Stomach smooth muscle (tissue), 2 donors: ENCODE data around the gene ADGRE1.

Experiments
- H3K27ac ChIP-seq: one replicate; pipeline ENCODE4 v1.7.0; 2013; ENCODE audit warnings: mild to moderate bottlenecking, low read length, inconsistent platforms
- H3K27me3 ChIP-seq, 2 donors: one replicate each; pipeline ENCODE4 v1.7.0; 2013; ENCODE audit warnings: low read length in 2 of 2; ENCODE audit not compliant: insufficient read depth in 2 of 2, control insufficient read depth in 1 of 2
- H3K36me3 ChIP-seq, 2 donors: one replicate each; pipeline ENCODE4 v1.7.0; 2013; ENCODE audit warnings: low read length in 2 of 2; ENCODE audit not compliant: control insufficient read depth in 2 of 2, insufficient read depth in 2 of 2
- H3K4me1 ChIP-seq: one replicate; pipeline ENCODE4 v1.7.0; 2013; ENCODE audit warnings: low read length; ENCODE audit not compliant: control insufficient read depth, insufficient read depth
- H3K4me3 ChIP-seq, 2 donors: one replicate each; pipeline ENCODE4 v1.7.0; 2013; ENCODE audit warnings: low read length in 2 of 2
- H3K9ac ChIP-seq, 2 donors: one replicate each; pipeline ENCODE4 v1.7.0; 2013; ENCODE audit warnings: low read length in 2 of 2, mild to moderate bottlenecking in 1 of 2
- H3K9me3 ChIP-seq, 2 donors: one replicate each; pipeline ENCODE4 v1.7.0; 2013; ENCODE audit warnings: low read length in 2 of 2; ENCODE audit not compliant: control insufficient read depth in 2 of 2
- donor health status: healthy.
- donor health status: Pancreatic carcinoma.

The ADGRE1 gene

DNA sequence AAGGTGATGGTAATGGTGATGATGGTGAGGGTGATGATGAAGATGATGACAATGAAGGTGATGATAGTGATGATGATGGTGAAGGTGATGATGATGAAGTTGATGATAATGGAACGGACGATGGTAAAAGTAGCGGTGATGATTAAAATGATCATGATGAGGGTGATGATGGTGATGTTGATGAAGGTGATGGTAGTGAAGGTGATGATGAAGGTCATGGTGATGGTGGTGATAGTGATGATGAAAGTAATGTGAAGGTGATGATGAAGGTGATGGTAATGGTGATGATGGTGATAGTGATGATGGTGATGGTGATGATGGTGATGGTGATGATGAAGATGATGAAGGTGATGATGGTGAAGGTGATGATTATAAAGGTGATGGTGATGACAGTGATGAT is 67.7 kb downstream of the ADGRE1 start:
- H3K27me3 ChIP-seq: peaks cover 2 to 7% of the 10 kb centered on the region in 2 donors
- H3K4me3 ChIP-seq: no peak overlapping the region
- no peak overlapping the region for H3K9ac ChIP-seq
- H3K9me3 ChIP-seq: no peaks in the 10 kb centered on the region
- H3K27ac ChIP-seq: no peak overlapping the region
- H3K4me1 ChIP-seq: no peaks in the 10 kb centered on the region
- no peaks in the 10 kb centered on the region for H3K36me3 ChIP-seq

DNA sequence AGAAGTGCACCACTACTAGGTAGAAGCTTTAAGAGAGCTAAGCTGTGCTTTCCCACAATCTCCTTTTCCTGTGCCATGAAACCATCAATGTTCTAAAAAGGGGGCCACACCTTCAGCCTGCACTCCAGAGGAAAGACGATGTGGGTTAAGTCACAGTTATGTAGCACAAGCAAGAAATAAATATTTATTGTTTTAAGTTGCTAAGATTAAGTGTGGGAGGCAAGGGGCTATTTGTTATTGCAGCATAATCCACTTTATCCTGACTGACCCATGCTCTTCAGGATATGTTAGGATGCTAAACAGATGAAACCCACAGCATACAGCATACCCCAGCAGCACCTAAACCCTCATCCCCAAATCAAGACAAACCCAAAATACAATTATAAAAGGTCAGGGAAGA is 69.2 kb downstream of the ADGRE1 start:
- H3K36me3 ChIP-seq: no peaks in the 10 kb centered on the region
- H3K4me3 ChIP-seq: no peak overlapping the region
- H3K4me1 ChIP-seq: no peaks in the 10 kb centered on the region
- no peak overlapping the region for H3K9ac ChIP-seq
- H3K9me3 ChIP-seq: no peaks in the 10 kb centered on the region
- no peak overlapping the region for H3K27ac ChIP-seq
- peaks cover 2 to 3% of the 10 kb centered on the region in 2 donors for H3K27me3 ChIP-seq

DNA sequence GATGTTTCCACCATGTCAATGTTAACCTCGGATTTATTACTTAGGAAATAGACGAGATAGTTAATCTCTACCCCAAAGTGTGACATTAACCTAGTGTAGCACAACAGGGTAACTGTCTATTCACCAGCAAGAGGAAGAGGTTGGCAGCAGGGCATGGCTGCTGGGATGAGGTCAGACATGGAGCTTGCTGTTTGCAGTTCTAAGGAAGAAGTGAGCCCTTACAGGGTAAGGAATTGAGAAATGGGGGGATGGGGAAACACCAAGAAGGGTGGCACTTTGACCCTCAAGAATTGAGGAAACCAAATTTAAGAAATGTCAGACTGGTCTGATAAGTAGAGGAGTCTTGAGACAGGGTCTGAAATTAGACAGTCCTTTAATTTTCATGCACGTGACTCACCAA is 71.4 kb downstream of the ADGRE1 start:
- H3K27ac ChIP-seq: no peak overlapping the region
- H3K4me3 ChIP-seq: no peak overlapping the region
- no peaks in the 10 kb centered on the region for H3K4me1 ChIP-seq
- no peaks in the 10 kb centered on the region for H3K36me3 ChIP-seq
- H3K27me3 ChIP-seq: peaks cover 0 to 3% of the 10 kb centered on the region in 2 donors
- H3K9me3 ChIP-seq: no peaks in the 10 kb centered on the region
- H3K9ac ChIP-seq: no peak overlapping the region

DNA sequence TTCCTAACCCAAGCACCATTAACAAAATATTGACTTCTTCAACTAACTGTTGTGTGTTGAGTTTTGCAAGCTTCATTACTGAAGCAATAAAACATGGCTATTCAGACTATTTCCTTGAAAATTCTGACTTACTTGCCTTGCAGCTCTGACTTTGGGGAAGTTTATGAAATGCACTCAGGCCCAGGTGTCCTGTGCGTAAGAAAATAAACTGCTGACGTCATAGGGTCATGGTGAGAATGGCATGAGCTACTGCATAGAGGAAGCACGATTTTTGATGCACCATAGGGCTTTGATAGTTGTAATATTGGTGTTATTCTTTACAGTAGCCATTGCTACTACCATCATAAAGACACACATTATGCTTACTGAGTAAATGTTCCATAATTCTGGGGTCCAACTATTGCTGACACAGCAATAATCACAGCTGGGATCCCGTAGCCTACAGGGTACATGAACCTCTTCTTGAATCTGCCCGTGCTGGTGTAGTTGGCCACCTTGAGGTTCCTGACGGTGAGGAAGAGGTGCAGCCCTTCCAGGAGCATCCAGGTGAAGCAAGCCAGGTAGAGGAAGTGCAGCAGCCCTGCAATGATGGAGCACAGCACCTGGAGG is 76.0 kb downstream of the ADGRE1 start:
- Histone ChIP-seq H3K4me3 (no peak overlapping the region), H3K36me3 (no peaks in the 10 kb centered on the region), H3K27ac (no peak overlapping the region), H3K4me1 (no peaks in the 10 kb centered on the region), H3K9ac (no peak overlapping the region), H3K9me3 (no peaks in the 10 kb centered on the region), H3K27me3 (peaks cover 0 to 2% of the 10 kb centered on the region in 2 donors)

DNA sequence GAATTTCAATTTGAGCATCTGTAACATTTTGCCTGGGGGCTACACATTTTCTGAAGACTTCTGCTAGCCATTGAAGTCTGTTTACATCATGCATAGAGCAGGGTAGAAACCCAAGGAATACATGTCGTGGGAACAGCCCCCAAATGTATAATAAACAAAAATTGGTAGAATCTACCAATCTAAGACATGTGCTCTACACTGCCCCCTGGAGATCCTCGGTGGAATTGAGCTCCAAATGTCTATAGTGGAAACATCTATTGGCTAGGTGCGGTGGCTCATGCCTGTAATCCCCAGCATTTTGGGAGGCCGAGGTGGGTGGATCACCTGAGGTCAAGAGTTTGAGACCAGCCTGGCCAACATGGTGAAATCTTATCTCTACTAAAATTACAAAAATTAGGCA is 76.6 kb downstream of the ADGRE1 start:
- peaks cover 0 to 2% of the 10 kb centered on the region in 2 donors for H3K27me3 ChIP-seq
- H3K27ac ChIP-seq: no peak overlapping the region
- H3K9me3 ChIP-seq: no peaks in the 10 kb centered on the region
- no peak overlapping the region for H3K9ac ChIP-seq
- H3K4me3 ChIP-seq: no peak overlapping the region
- no peaks in the 10 kb centered on the region for H3K4me1 ChIP-seq
- no peaks in the 10 kb centered on the region for H3K36me3 ChIP-seq

DNA sequence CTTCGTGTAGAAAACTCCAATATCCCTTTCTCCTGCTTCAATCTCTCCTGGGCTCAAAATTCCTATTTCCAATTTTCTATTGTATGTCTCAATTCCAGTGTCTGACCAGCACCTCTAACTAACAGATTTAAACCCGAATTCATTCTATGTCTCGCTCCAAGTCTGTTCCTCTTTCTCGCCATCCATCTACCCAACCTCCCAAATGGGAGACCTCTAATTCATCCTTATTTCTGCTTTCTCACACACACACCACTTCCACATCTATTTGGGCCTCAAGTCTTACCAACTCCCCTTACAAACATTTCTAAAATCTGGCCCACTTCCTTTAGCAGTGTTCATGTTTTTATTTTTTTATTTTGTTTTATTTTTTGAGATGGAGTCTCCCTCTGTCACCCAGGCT is 80.6 kb downstream of the ADGRE1 start:
- H3K9me3 ChIP-seq: no peaks in the 10 kb centered on the region
- H3K9ac ChIP-seq: no peak overlapping the region
- no peaks in the 10 kb centered on the region for H3K36me3 ChIP-seq
- H3K4me3 ChIP-seq: no peak overlapping the region
- H3K27ac ChIP-seq: no peak overlapping the region
- H3K27me3 ChIP-seq: peaks cover 0 to 2% of the 10 kb centered on the region in 2 donors
- H3K4me1 ChIP-seq: no peaks in the 10 kb centered on the region

DNA sequence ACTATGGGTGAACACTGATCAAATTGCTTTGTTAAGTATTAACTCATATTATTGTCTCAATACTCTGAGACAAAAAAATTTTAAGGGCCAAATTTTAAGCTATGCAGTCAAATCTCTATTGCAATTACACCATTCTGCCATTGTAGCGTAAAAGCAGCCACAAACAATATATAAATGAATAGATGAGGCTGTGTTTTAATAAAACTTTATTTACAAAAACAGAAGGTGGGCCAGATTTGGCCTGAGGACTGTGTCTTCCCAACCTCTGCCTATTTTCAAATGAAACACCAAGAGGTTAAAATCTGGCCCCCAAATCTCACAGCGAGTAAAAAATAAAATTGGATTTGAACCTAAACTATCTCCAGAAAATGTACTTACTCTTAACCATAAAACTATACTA is 82.1 kb downstream of the ADGRE1 start:
- Histone ChIP-seq H3K4me3 (no peak overlapping the region), H3K9me3 (no peaks in the 10 kb centered on the region), H3K36me3 (no peaks in the 10 kb centered on the region), H3K4me1 (no peaks in the 10 kb centered on the region), H3K27ac (no peak overlapping the region), H3K9ac (no peak overlapping the region), H3K27me3 (no peaks in the 10 kb centered on the region)

DNA sequence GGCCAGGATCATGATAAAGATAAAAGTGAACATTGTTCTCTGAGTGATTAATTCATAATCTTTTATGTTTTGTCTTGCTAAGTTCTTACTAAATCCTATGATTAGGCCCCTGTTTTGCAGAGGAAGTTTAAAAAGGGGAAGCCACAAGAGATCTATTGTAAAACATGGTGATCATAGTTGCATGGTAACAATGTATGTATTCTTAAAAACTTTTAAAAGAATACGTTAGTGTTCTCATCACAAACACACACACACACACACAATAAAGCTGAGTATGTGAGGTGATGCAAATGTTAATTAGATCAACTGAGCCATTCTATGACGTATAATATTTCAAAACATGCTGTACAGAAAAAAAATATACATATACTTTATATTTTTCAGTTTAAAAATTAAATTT is 82.6 kb downstream of the ADGRE1 start:
- H3K27ac ChIP-seq: no peak overlapping the region

DNA sequence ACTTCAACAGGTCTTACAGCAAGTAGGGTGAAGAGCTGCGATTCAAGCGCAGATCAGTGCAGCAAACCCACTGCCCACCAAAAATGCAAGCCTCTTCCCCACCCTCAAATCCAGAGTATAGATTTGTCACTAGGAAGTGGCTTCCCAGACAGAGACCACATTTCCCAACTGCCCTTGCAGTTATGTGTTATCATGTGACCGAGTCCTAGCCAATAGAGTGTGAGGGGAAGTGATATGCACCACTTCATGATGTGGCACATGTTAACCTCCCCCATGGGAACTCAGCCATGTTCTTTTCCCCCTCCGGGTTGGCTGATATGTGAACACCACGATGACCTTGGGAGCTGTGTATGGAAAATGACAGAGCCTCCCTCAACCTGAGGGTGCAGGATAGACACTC is 83.1 kb downstream of the ADGRE1 start:
- Histone ChIP-seq H3K4me3 (no peak overlapping the region), H3K9ac (no peak overlapping the region), H3K27ac (no peak overlapping the region), H3K9me3 (no peaks in the 10 kb centered on the region), H3K36me3 (no peaks in the 10 kb centered on the region), H3K4me1 (no peaks in the 10 kb centered on the region), H3K27me3 (no peaks in the 10 kb centered on the region)

More for the DNA sequence above, 82.6 kb downstream of the ADGRE1 start:
- no peaks in the 10 kb centered on the region for H3K36me3 ChIP-seq
- H3K4me1 ChIP-seq: no peaks in the 10 kb centered on the region
- H3K9ac ChIP-seq: no peak overlapping the region
- H3K9me3 ChIP-seq: no peaks in the 10 kb centered on the region
- H3K4me3 ChIP-seq: no peak overlapping the region
- H3K27me3 ChIP-seq: no peaks in the 10 kb centered on the region

DNA sequence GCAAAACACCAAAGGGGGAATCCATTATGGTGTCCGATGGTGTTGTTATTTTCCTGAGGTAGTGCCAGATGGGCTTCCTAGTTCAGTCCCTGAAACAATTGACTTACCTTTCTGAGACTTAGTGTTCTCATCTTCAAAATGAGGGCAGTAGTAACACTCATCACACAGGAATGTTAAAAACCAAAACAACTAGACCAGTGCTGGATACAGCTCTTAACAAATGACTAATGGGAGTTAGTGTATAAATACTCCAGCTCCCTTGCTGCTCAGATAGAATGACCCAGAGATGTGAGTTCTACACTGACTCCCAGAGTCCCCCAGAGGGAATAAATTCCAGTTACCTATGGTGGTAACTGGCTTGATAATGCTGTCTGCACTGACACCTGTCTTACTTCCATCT is 84.0 kb downstream of the ADGRE1 start:
- Histone ChIP-seq H3K36me3 (no peaks in the 10 kb centered on the region), H3K27me3 (no peaks in the 10 kb centered on the region), H3K4me1 (no peaks in the 10 kb centered on the region), H3K4me3 (no peak overlapping the region), H3K27ac (no peak overlapping the region), H3K9me3 (no peaks in the 10 kb centered on the region), H3K9ac (no peak overlapping the region)

DNA sequence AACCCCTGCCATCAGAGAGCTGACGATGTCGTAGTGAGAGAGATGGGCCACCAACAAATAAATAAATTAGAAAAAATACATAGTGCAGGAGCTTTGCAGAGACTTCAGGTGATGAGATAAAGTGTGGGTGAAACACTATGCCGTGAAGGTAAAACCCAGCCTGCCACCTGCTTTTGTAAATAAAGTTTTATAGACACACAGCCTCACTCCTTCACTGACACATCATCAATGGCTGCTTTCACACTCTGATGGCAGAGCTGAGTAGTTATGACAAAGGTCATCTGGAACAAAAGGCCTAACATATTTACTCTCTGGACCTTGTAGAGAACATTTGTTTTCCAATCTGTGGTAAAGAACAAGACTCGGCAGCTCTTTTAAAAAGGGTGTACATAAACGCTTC is 88.8 kb downstream of the ADGRE1 start:
- Histone ChIP-seq H3K9me3 (peaks cover 0 to 8% of the 10 kb centered on the region in 2 donors), H3K36me3 (no peaks in the 10 kb centered on the region), H3K4me1 (no peaks in the 10 kb centered on the region), H3K9ac (no peak overlapping the region), H3K27me3 (no peaks in the 10 kb centered on the region), H3K27ac (no peak overlapping the region), H3K4me3 (no peak overlapping the region)
